EL (cell line): ENCODE results near the gene KIF19.
"Not testable (repeated sequence)": the region's sequence is repeated elsewhere in the genome, so short reads cannot be mapped to it uniquely, and the experiment has no call there.

ENCODE experiments used
- DNase-seq: peaks from one replicate; pipeline ENCODE4 v3.0.0-alpha.2; 2016

Gene KIF19

DNA sequence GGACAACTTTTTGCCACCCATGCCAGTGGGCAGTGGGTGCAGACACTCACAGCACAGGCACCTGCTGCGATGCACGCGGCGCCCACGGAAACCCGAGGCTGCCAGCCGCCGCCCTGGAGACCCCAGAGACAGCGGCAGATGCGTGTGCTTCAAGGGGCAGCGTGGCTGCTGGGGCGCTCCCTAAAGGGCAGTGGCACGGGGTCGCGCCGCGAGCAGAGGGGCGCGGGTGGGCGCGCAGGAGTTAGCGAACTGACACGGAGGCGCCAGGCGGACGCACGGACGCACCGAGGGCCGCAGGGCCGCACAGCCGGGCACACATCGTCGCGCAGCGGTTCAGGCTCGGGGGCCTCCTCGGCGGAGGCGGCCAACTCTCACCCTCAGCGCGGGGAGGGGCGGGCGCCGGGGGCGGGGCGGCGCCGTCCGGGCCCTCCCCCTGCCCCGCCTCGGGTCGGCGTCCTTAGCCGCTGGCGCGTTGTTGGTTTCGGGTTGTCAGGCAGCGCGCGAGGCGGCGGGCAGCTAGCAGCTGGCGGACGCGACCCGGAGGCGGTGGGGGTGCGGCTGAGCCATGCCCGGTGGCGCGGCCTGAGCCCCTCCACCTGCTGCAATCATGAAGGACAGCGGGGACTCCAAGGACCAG is at the start of gene KIF19:
Gene KIF19, plus strand, starts transcription at position 484 of the 637 bp plus-strand sequence. Its CDS starts 124 bp downstream, at position 608.
- DNase-seq, result no peak

GRCh38 chr17:74276541-74277009 is 49.5 kb upstream of the KIF19 start:
- DNase-seq, result no peak

- DNase-seq, result no peak
Observed at GRCh38 chr17:74277935-74278334, 48.1 kb upstream of the KIF19 start.

- not testable (repeated sequence) for DNase-seq
Observed at GRCh38 chr17:74279617-74280016, 46.4 kb upstream of the KIF19 start.

GRCh38 chr17:74280093-74280513 is 45.9 kb upstream of the KIF19 start:
- DNase-seq, result no peak

DNA sequence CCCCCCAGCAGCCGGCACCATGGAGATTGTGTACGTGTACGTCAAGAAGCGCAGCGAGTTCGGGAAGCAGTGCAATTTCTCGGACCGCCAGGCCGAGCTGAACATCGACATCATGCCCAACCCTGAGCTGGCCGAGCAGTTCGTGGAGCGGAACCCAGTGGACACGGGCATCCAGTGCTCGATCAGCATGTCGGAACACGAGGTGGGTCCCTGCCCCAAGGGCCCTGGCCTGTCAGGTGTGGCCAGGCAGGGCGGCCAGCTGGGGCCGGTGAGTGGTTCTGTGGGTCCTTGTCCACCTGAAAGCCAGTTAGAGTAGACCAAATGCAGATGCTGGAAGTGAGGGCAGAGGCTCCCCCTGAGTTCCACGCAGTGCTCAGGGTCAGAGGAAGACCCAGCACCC is 44.2 kb upstream of the KIF19 start:
- no peak for DNase-seq

GRCh38 chr17:74282274-74282586 is 43.8 kb upstream of the KIF19 start:
- not testable (repeated sequence) for DNase-seq

DNA sequence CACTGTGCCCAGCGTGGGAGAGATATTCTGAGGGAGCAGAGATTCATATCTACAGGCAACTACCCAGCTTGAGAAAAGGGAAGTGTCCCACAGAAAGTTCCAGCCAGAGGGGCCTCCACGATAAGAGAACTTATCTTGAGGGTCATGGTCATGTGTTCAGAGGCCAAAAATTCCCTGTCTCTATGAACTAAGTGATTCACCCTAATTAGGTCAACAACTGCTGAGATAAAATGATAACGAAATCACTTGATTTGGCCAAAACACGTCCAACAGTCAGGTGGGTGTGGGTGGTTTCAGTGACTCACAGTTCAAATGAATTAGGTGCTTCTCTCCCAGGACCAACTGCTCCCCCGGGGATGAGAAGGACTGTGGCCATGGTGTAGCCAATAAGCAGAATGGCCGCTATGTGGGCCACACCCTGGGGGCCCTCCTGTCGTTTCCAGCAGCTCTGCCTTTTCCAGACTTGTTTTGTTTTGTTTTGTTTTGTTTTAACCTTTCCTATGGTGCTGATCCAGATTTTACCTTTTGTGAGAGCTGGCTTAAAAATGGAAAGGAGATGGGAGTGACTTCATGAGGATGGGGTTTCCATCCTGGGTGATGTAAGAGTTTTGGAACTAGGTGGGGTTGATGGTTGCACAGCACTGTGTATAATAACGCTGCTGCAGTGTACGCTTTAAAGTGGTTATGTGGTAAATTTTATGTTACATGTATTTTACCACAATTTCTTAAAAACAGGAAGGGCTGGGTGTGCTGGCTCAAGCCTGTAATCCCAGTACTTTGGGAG is 43.2 kb upstream of the KIF19 start:
- DNase-seq, result no peak

DNA sequence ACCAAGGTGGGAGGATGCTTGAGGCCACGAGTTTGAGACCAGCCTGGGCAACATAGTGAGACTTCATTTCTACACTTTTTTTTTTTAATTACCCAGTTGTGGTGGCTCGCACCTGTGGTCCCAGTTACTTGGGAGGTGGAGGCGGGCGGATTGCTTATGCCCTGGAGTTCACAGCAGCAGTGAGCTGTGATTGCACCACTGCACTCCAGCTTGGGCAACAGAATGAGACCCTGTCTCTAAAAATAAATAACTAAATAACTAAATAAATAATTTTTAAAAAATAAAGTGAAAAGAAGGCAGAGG is 42.7 kb upstream of the KIF19 start:
- DNase-seq, result no peak

DNA sequence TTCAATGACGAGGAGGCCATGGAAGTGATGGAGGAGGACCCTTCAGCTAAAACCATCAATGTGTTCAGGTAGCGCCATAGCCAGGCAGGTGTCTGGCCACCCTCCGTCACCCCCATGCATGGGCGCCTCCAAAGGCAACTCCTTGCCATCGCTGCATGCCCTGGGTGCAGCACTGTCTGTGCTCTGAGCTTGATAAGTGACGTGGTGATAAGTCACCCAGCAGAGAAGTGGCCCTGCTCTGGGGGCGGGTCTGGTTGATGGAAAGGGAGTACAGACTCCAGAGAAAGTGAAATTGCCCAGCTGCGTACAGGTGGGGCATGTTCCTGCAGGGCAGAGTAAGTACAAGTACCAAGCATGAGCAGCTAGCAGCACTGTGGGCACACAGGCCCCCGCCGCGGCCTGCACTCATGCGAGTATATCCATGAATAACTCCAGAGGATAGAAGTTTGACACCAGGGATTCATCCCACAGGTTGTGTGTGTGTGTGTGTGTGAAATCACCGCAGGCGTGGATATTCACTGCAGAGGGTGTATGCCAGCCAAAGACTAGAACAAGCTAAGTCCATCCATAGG is 38.9 kb upstream of the KIF19 start:
- DNase-seq, result no peak

- DNase-seq, result no peak
Observed at GRCh38 chr17:74288785-74289184, 37.2 kb upstream of the KIF19 start.

DNA sequence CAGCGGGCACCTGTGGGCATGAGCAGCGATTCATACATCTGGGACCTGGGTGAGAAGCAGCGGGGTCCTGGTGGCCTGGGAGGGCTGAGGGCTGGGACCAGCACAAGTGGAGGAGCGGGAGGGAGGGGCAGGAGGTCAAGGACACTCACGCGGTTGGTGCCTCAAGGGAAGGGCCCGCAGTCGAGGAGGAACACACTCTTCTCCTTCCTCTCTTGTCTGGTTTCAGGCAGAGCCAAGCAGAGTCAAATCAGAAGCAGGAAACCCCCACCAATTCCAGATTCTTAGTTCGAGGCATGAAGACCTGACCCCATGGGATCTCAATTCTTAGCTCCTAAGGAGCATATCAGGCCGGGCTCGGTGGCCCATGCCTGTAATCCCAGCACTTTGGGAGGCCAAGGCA is 36.3 kb upstream of the KIF19 start:
- no peak for DNase-seq

GRCh38 chr17:74290340-74290739 is 35.7 kb upstream of the KIF19 start:
- no peak for DNase-seq

- DNase-seq, result no peak
Observed at GRCh38 chr17:74292495-74292894, 33.5 kb upstream of the KIF19 start.

- no peak for DNase-seq
Observed at GRCh38 chr17:74295625-74296547, 30.1 kb upstream of the KIF19 start.

DNA sequence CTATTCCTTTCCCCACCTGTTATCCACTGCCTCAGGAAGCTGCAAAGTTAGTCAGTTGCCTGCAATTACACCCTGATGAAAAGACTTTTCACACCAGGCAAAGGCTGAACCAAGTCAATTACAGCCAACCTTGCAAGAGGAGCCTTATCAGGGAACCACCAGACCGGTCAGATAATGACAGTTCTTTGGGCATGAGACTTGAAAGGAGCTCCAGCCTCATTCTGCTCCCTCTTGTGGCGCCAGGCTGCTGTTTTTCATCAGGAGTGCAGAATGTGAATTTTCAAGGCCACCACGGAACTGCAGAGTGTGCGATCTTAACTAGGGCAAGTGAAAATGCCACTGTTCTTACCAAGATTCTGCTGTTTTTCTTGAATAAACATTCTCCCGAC is 29.5 kb upstream of the KIF19 start:
- DNase-seq, result peak; percentile 21

DNA sequence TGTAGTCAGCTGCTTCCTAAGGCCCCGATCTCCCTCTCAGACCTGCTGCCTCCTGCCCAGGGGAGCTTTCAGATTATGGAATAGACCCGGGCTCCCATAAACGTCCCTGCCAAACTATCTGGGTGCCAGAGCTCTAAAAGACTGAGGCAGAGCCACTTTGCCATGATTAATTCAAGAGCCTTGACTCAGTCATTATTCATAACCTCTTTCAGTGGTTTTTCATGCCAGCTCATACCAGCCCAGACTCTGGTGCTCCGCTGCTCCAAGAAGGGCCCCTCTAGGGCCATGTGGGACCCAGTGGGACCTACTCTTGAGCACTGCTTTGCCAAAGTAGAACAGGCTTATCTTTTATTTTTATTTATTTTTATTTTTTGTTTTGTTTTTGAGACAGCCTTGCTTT is 28.1 kb upstream of the KIF19 start:
- DNase-seq, result no peak

GRCh38 chr17:74298778-74299177 is 27.2 kb upstream of the KIF19 start:
- DNase-seq, result no peak

DNA sequence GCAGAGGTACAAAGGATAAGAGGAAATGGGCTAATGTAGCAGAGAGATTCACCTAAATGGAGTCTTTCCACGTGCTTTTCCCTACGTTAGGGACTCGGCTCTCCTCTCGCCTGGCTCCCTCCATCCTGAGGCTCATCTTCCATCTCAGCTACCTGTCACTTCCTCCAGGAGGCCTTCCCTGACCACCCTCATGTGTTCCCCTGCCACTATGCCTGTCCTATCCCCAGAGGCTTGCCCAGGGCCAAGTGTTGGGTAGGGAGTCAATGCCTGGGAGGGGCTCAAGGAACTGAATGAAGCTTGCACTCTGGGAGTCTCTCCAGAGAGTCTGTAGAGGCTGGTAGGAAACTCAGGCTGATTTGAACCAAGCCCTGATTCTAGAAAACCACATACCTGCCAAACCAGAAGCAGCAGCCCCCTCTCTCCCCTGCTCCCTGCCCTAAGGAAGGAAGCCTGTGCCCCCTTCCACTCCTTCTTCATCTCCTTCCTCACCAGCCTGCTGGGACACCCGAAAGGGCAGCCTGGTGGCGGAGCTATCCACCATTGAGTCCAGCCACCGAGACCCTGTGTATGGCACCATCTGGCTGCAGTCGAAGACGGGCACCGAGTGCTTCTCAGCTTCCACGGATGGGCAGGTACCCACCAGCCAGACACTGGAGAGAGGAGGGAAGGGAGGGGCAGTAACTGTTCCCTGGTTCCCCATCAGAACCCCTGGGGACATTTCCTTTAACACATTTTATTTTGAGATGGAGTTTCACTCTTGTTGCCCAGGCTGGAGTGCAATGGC is 26.6 kb upstream of the KIF19 start:
- DNase-seq, result no peak

DNA sequence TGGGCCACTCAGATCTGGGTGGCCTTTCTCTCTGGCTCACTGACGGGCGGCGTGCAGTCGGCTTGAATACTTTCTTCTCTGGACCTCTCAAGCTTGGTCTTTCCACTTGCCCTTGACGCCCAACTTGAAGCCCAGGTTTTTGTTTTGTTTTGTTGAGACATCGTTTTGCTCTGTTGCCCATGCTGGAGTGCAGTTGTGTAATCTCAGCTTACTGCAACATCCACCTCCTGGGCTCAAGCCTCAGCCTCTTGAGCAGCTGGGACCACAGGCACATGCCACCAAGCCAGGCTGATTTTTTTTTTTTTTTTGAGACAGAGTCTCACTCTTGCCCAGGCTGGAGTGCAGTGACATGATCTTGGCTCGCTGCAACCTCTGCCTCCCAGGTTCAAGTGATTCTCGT is 22.7 kb upstream of the KIF19 start:
- no peak for DNase-seq

GRCh38 chr17:74304184-74304583 is 21.8 kb upstream of the KIF19 start:
- DNase-seq, result no peak

GRCh38 chr17:74305865-74306654 is 20.0 kb upstream of the KIF19 start:
- no peak for DNase-seq
